NT2/D1 (cell line): Measurements from ENCODE around the gene ZNF502.

Experiments used
- SUZ12 ChIP-seq: IDR thresholded peaks from 2 replicates; pipeline ENCODE4 v1.6.1; 2011; ENCODE audit not compliant: insufficient read length, insufficient read depth; ENCODE audit errors: extremely low read depth
- YY1 ChIP-seq: IDR thresholded peaks from 2 replicates; pipeline ENCODE4 v1.6.1; 2011; ENCODE audit not compliant: insufficient read length, insufficient read depth
- ZNF274 ChIP-seq: IDR thresholded peaks from 2 replicates; pipeline ENCODE4 v1.6.1; 2011; ENCODE audit warnings: mild to moderate bottlenecking, low read depth, low read length

GRCh38 chr3:44762690-44763089, 50.2 kb downstream of the ZNF502 start:
- TF ChIP-seq ZNF274: no peak
- TF ChIP-seq YY1: no peak
- no peak for TF ChIP-seq SUZ12
